Liver (tissue), 9 donors: ENCODE measurements around the gene CCDC91. TPM values are rescaled to one million over a fixed set of nuclear protein-coding genes. Genes with fewer than 3 reads are reported as not detected.

Experiments
- DNase-seq: peaks from one replicate; pipeline ENCODE4 v3.0.0-alpha.2; 2017; ENCODE audit warnings: low spot score
- H3K27ac ChIP-seq, 2 donors: one replicate each; pipeline ENCODE4 v1.7.0; 2013; ENCODE audit warnings: inconsistent platforms in 2 of 2, low read length in 2 of 2, control low read depth in 1 of 2, low read depth in 1 of 2, mild to moderate bottlenecking in 1 of 2
- H3K27me3 ChIP-seq, 4 donors: one replicate each; pipeline versions ENCODE4 v1.6.1 to v1.7.0; 2013; ENCODE audit warnings: low read length in 3 of 4, inconsistent platforms in 1 of 4, mild to moderate bottlenecking in 1 of 4, moderate library complexity in 1 of 4; ENCODE audit not compliant: control insufficient read depth in 4 of 4, insufficient read depth in 4 of 4
- H3K36me3 ChIP-seq, 4 donors: one replicate each; pipeline versions ENCODE4 v1.6.1 to v1.7.0; 2013; ENCODE audit warnings: low read length in 3 of 4, mild to moderate bottlenecking in 3 of 4, low read depth in 1 of 4, moderate library complexity in 1 of 4; ENCODE audit not compliant: control insufficient read depth in 4 of 4, insufficient read depth in 3 of 4
- H3K4me1 ChIP-seq, 4 donors: one replicate each; pipeline versions ENCODE4 v1.6.1 to v1.7.0; 2013; ENCODE audit warnings: low read length in 3 of 4, mild to moderate bottlenecking in 3 of 4, moderate library complexity in 1 of 4; ENCODE audit not compliant: control insufficient read depth in 4 of 4, insufficient read depth in 4 of 4
- H3K4me3 ChIP-seq, 3 donors: one replicate each; pipeline versions ENCODE4 v1.6.1 to v1.7.0; 2013; ENCODE audit warnings: low read length in 3 of 3, control low read depth in 1 of 3, low read depth in 1 of 3, mild to moderate bottlenecking in 1 of 3
- H3K9ac ChIP-seq, 2 donors: one replicate each; pipeline ENCODE4 v1.7.0; 2013; ENCODE audit warnings: low read length in 2 of 2, mild to moderate bottlenecking in 2 of 2, moderate library complexity in 2 of 2, control low read depth in 1 of 2, low read depth in 1 of 2
- H3K9me3 ChIP-seq, 4 donors: one replicate each; pipeline versions ENCODE4 v1.6.1 to v1.7.0; 2013; ENCODE audit warnings: low read length in 3 of 4; ENCODE audit not compliant: control insufficient read depth in 4 of 4
- FOXA1 ChIP-seq: IDR thresholded peaks from 2 replicates; pipeline ENCODE4 v1.6.1; 2016; ENCODE audit warnings: antibody characterized with exemption
- FOXA2 ChIP-seq: IDR thresholded peaks from 2 replicates; pipeline ENCODE4 v1.6.1; 2016; ENCODE audit warnings: antibody characterized with exemption
- HNF4A ChIP-seq, 2 donors: conservative IDR thresholded peaks; 2 replicates each; pipeline ENCODE4 v1.6.1; 2016; ENCODE audit warnings: antibody characterized with exemption in 2 of 2, mild to moderate bottlenecking in 2 of 2
- HNF4G ChIP-seq: IDR thresholded peaks from 2 replicates; pipeline ENCODE4 v1.6.1; 2016; ENCODE audit warnings: antibody characterized with exemption
- JUND ChIP-seq, 2 donors: IDR thresholded peaks; 2 replicates each; pipeline ENCODE4 v1.6.1; 2016; ENCODE audit warnings: antibody characterized with exemption in 2 of 2
- NR2F2 ChIP-seq: IDR thresholded peaks from 2 replicates; pipeline ENCODE4 v1.6.1; 2016; ENCODE audit warnings: antibody characterized with exemption
- RAD21 ChIP-seq, 2 donors: IDR thresholded peaks; 2 replicates each; pipeline ENCODE4 v1.6.1; 2016; ENCODE audit warnings: antibody characterized with exemption in 2 of 2, mild to moderate bottlenecking in 2 of 2
- RXRA ChIP-seq, 2 donors: IDR thresholded peaks; 2 replicates each; pipeline ENCODE4 v1.6.1; 2017 to 2018; ENCODE audit warnings: antibody characterized with exemption in 2 of 2, mild to moderate bottlenecking in 1 of 2
- SP1 ChIP-seq: IDR thresholded peaks from 2 replicates; pipeline ENCODE4 v1.6.1; 2018; ENCODE audit warnings: antibody characterized with exemption, mild to moderate bottlenecking
- TAF1 ChIP-seq: conservative IDR thresholded peaks from 2 replicates; pipeline ENCODE4 v1.6.1; 2016; ENCODE audit warnings: antibody characterized with exemption, mild to moderate bottlenecking
- WGBS: extraction: QIAGEN DNeasy Blood & Tissue Kit; methylation state at CpG from one replicate; pipeline ENCODE4 v1.1.7; 2013; 5-methylcytosine and 5-hydroxymethylcytosine counted together
- polyA plus RNA-seq, 2 donors: library from polyadenylated mRNA; stranded (reverse) in 1 of 2; unstranded in 1 of 2; fragments of 200-250 nt in 1 of 2; fragments of >200 nt in 1 of 2; fragmentation: Nextera tagmentation in 1 of 2; extraction: Ambion mirVana in 1 of 2; gene quantifications; one replicate each; pipeline versions ENCODE4 v1.2.1 to v1.2.3, GENCODE V29; 2013 to 2015
- total RNA-seq, 2 donors: library from RNA; depleted of rRNA; stranded (reverse); fragments of >200 nt; gene quantifications; one replicate each; pipeline ENCODE4 v1.2.3, GENCODE V29; 2014
- TF ChIP-seq, protein P1 (sequence below): IDR thresholded peaks from 2 replicates; pipeline ENCODE4 v1.6.1; 2016; ENCODE audit warnings: antibody characterized with exemption
- TF ChIP-seq, protein P2 (sequence below): IDR thresholded peaks from 2 replicates; pipeline ENCODE4 v1.6.1; 2016; ENCODE audit warnings: antibody characterized with exemption
- TF ChIP-seq, protein P3 (sequence below): fragments of 150-350 bp; IDR thresholded peaks from 2 replicates; pipeline ENCODE4 v1.5.1; 2017; ENCODE audit warnings: improper control_type of control experiment, low read depth, low read length; ENCODE audit not compliant: missing input control
- TF ChIP-seq, protein P4 (sequence below): IDR thresholded peaks from 2 replicates; pipeline ENCODE4 v1.6.1; 2016; ENCODE audit warnings: antibody characterized with exemption
- TF ChIP-seq, protein P5 (sequence below): IDR thresholded peaks from 2 replicates; pipeline ENCODE4 v1.6.1; 2016; ENCODE audit warnings: antibody characterized with exemption, mild to moderate bottlenecking
- donor health status: healthy.
- donor health status: healthy.
- donor health status: healthy.
- donor health status: healthy.
- donor health status: healthy.

CCDC91 gene
- total and polyA plus RNA-seq, 4 donors, result 8.4 to 29.0 (median 15.1) TPM

DNA sequence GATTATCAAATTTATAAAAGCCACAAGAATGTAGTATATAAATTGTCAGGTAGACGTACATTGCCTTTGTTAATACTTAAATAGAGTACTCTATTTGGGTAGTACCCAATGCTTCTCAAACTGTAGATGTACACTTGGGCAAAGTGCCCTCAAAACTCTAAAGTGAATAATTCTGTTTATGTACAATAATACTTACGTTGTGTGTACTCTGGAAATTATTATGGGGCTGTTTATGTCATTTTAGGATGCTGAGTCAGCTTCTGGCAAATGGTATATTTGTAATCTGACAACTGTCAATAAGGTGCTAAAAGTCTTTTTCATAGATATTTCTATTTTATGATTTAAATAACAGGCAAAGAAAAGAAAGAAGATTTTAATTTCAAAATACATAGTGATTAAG, 102.4 kb downstream of the CCDC91 start:
- DNase-seq, result no peak
- whole genome bisulfite sequencing, result 87% methylated on average over 2 of the region's 2 CpGs
- H3K4me3 ChIP-seq, result no peak overlapping the region
- no peak overlapping the region for H3K9ac ChIP-seq
- H3K27me3 ChIP-seq, result no peaks in the 10 kb centered on the region
- TF ChIP-seq, protein P1, sequence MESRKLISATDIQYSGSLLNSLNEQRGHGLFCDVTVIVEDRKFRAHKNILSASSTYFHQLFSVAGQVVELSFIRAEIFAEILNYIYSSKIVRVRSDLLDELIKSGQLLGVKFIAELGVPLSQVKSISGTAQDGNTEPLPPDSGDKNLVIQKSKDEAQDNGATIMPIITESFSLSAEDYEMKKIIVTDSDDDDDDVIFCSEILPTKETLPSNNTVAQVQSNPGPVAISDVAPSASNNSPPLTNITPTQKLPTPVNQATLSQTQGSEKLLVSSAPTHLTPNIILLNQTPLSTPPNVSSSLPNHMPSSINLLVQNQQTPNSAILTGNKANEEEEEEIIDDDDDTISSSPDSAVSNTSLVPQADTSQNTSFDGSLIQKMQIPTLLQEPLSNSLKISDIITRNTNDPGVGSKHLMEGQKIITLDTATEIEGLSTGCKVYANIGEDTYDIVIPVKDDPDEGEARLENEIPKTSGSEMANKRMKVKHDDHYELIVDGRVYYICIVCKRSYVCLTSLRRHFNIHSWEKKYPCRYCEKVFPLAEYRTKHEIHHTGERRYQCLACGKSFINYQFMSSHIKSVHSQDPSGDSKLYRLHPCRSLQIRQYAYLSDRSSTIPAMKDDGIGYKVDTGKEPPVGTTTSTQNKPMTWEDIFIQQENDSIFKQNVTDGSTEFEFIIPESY, result no peak
- no peak for TF ChIP-seq HNF4A (conservative IDR thresholded peaks at IDR 0.05)
- TF ChIP-seq NR2F2, result no peak
- no peak for TF ChIP-seq FOXA1
- TF ChIP-seq TAF1, result no peak
- no peak for TF ChIP-seq SP1
- TF ChIP-seq FOXA2, result no peak
- no peaks in the 10 kb centered on the region for H3K4me1 ChIP-seq
- H3K27ac ChIP-seq, result no peak overlapping the region
- peaks cover 0 to 13% (median 7%) of the 10 kb centered on the region in 4 donors for H3K9me3 ChIP-seq
- peaks cover 0 to 5% (median 1%) of the 10 kb centered on the region in 4 donors for H3K36me3 ChIP-seq

DNA sequence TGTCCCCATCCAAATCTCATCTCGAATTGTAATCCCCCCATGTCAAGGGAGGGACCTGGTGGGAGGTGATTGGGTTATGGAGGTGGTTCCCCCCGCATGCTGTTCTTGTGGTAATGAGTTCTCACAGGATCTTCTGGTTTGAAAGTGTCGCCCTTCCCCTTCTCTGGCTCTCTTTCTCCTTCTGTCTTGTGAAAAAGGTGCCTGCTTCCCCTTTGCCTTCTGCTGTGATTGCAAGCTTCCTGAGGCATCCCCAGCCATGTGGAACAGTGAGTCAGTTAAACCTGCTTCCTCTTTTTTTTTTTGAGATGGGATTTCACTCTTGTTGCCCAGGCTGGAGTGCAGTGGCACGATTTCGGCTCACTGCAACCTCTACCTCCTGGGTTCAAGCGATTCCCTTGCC, 104.0 kb downstream of the CCDC91 start:
- peaks cover 0 to 13% (median 5%) of the 10 kb centered on the region in 4 donors for H3K9me3 ChIP-seq
- no peak overlapping the region for H3K27ac ChIP-seq
- H3K27me3 ChIP-seq, result no peaks in the 10 kb centered on the region
- H3K4me3 ChIP-seq, result no peak overlapping the region
- no peak for DNase-seq
- H3K9ac ChIP-seq, result no peak overlapping the region
- H3K4me1 ChIP-seq, result no peaks in the 10 kb centered on the region
- H3K36me3 ChIP-seq, result peaks cover 0 to 5% (median 1%) of the 10 kb centered on the region in 4 donors
- TF ChIP-seq HNF4A (conservative IDR thresholded peaks at IDR 0.05) (no peak), RXRA (IDR thresholded peaks at IDR 0.05) (no peak), NR2F2 (no peak), RAD21 (IDR thresholded peaks at IDR 0.05) (no peak), JUND (IDR thresholded peaks at IDR 0.05) (no peak), FOXA2 (no peak), SP1 (no peak), HNF4G (no peak), FOXA1 (no peak)
- TF ChIP-seq, protein P2, sequence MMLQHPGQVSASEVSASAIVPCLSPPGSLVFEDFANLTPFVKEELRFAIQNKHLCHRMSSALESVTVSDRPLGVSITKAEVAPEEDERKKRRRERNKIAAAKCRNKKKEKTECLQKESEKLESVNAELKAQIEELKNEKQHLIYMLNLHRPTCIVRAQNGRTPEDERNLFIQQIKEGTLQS, result no peak
- TF ChIP-seq, protein P1, result no peak
- TF ChIP-seq, protein P3, sequence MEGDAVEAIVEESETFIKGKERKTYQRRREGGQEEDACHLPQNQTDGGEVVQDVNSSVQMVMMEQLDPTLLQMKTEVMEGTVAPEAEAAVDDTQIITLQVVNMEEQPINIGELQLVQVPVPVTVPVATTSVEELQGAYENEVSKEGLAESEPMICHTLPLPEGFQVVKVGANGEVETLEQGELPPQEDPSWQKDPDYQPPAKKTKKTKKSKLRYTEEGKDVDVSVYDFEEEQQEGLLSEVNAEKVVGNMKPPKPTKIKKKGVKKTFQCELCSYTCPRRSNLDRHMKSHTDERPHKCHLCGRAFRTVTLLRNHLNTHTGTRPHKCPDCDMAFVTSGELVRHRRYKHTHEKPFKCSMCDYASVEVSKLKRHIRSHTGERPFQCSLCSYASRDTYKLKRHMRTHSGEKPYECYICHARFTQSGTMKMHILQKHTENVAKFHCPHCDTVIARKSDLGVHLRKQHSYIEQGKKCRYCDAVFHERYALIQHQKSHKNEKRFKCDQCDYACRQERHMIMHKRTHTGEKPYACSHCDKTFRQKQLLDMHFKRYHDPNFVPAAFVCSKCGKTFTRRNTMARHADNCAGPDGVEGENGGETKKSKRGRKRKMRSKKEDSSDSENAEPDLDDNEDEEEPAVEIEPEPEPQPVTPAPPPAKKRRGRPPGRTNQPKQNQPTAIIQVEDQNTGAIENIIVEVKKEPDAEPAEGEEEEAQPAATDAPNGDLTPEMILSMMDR, result no peak
- TF ChIP-seq, protein P4, sequence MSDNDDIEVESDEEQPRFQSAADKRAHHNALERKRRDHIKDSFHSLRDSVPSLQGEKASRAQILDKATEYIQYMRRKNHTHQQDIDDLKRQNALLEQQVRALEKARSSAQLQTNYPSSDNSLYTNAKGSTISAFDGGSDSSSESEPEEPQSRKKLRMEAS, result no peak
- TF ChIP-seq, protein P5, sequence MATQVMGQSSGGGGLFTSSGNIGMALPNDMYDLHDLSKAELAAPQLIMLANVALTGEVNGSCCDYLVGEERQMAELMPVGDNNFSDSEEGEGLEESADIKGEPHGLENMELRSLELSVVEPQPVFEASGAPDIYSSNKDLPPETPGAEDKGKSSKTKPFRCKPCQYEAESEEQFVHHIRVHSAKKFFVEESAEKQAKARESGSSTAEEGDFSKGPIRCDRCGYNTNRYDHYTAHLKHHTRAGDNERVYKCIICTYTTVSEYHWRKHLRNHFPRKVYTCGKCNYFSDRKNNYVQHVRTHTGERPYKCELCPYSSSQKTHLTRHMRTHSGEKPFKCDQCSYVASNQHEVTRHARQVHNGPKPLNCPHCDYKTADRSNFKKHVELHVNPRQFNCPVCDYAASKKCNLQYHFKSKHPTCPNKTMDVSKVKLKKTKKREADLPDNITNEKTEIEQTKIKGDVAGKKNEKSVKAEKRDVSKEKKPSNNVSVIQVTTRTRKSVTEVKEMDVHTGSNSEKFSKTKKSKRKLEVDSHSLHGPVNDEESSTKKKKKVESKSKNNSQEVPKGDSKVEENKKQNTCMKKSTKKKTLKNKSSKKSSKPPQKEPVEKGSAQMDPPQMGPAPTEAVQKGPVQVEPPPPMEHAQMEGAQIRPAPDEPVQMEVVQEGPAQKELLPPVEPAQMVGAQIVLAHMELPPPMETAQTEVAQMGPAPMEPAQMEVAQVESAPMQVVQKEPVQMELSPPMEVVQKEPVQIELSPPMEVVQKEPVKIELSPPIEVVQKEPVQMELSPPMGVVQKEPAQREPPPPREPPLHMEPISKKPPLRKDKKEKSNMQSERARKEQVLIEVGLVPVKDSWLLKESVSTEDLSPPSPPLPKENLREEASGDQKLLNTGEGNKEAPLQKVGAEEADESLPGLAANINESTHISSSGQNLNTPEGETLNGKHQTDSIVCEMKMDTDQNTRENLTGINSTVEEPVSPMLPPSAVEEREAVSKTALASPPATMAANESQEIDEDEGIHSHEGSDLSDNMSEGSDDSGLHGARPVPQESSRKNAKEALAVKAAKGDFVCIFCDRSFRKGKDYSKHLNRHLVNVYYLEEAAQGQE, result no peak
- WGBS, result 89% methylated on average over 6 of the region's 6 CpGs
